ENCODE data around the gene MC4R.

DNA sequence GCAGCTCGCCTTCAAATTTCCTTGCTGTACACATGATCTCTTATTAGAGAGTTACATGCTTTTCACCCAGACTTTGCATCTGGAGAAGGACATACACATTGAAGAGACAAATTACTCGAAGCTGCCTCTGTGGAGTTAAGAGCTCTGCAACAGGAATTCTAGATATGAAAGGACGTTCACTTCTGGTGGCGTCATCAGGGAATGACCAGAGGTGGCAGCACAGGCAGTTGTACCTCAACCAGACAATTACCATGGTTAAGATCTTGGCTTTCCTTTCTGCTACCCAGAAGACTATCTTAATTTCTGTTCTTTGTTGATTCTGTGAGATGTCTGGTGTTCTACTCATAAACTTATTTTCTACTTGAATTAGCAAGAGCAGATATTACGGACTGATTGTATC is 39.1 kb upstream of the MC4R start:
- TF ChIP-seq CTCF (conservative IDR thresholded peaks at IDR 0.05 in 1 of 2, IDR thresholded peaks at IDR 0.05 in 1 of 2; ENCODE audit: low read depth in 1 of 2, low read length in 2 of 2) (peak in 1 of 2 donors; percentile 23), EZH2 (IDR thresholded peaks at IDR 0.05; ENCODE audit: low read length, missing control alignments) (no peak)

Measured in fibroblast of lung (primary cell).